A673 (cell line): ENCODE data around the gene IFNLR1. TPM values are rescaled to one million over a fixed set of nuclear protein-coding genes. Genes with fewer than 3 reads are reported as not detected.

Source experiments
- BruUV-seq: library from RNA; stranded (reverse); fragments of 400-500 nt; replicated peaks from 2 replicates; lab custom pipeline; 2021; lab: Mats Ljungman, UMichigan
- CTCF ChIA-PET: fragments of 300-600 bp; sonication (Branson Sonifier 250); formaldehyde crosslinking; loops from one replicate; lab custom pipeline; 2022; ENCODE audit warnings: antibody characterized with exemption; lab: Charles Lee
- POLR2A ChIA-PET: fragments of 300-600 bp; sonication (Branson Sonifier 250); formaldehyde crosslinking; loops from one replicate; lab custom pipeline; 2022; ENCODE audit warnings: antibody characterized with exemption; ENCODE audit not compliant: low non-redundant PET; lab: Charles Lee
- DNase-seq: peaks from one replicate; pipeline ENCODE4 v3.0.0-alpha.2; 2015; ENCODE audit warnings: low spot score
- H3K27ac ChIP-seq: fragments of 200-600 bp; sonication (generic); 2 replicates; pipeline ENCODE4 v1.5.1; 2016; ENCODE audit warnings: mixed run types, low read depth, mild to moderate bottlenecking, mixed read lengths, antibody characterized with exemption, low read length; ENCODE audit not compliant: poor library complexity, severe bottlenecking
- H3K27me3 ChIP-seq: fragments of 200-600 bp; sonication (generic); replicated peaks from 2 replicates; pipeline ENCODE4 v1.6.1; 2017; ENCODE audit warnings: mixed run types, low read depth, mild to moderate bottlenecking, mixed read lengths, antibody characterized with exemption, low read length; ENCODE audit not compliant: insufficient read depth, poor library complexity
- H3K36me3 ChIP-seq: fragments of 200-600 bp; sonication (generic); 2 replicates; pipeline ENCODE4 v1.6.1; 2016; ENCODE audit warnings: mixed run types, mild to moderate bottlenecking, mixed read lengths, antibody characterized with exemption, low read length; ENCODE audit not compliant: insufficient read depth, poor library complexity, severe bottlenecking
- H3K4me1 ChIP-seq: fragments of 200-600 bp; sonication (generic); 2 replicates; pipeline ENCODE4 v1.6.1; 2017; ENCODE audit warnings: mixed run types, mild to moderate bottlenecking, mixed read lengths, antibody characterized with exemption, low read length; ENCODE audit not compliant: insufficient read depth, poor library complexity, severe bottlenecking
- H3K4me3 ChIP-seq: fragments of 200-600 bp; sonication (generic); 2 replicates; pipeline ENCODE4 v1.5.1; 2016; ENCODE audit warnings: low read depth, mixed run types, mild to moderate bottlenecking, mixed read lengths, low read length; ENCODE audit not compliant: poor library complexity, severe bottlenecking
- H3K9me3 ChIP-seq: fragments of 200-600 bp; sonication (generic); 2 replicates; pipeline ENCODE4 v1.6.1; 2016; ENCODE audit warnings: mixed run types, low read depth, mild to moderate bottlenecking, mixed read lengths, antibody characterized with exemption, low read length; ENCODE audit not compliant: poor library complexity, severe bottlenecking
- EZH2 ChIP-seq: fragments of 200-600 bp; sonication (generic); IDR thresholded peaks from 2 replicates; pipeline ENCODE4 v1.6.1; 2017; ENCODE audit warnings: borderline replicate concordance, low read depth, mild to moderate bottlenecking, mixed read lengths, antibody characterized with exemption, low read length; ENCODE audit not compliant: poor library complexity, severe bottlenecking
- intact Hi-C: fragments of 100-400 bp; cut with micrococcal nuclease; formaldehyde crosslinking; loops from one replicate; pipeline ENCODE4 v1.10.0; 2022; ENCODE audit not compliant: unreplicated experiment
- total RNA-seq: library from RNA; stranded (reverse); gene quantifications from 2 replicates; pipeline ENCODE4 v1.2.3, GENCODE V29; 2021
- TF ChIP-seq, protein P1 (sequence below): fragments of 300-800, 200-600 bp; sonication (generic); conservative IDR thresholded peaks from 2 replicates; pipeline ENCODE4 v1.5.1; 2017; ENCODE audit warnings: low read depth, mild to moderate bottlenecking, antibody characterized with exemption, low read length, moderate library complexity, mixed read lengths

IFNLR1 gene
- total RNA-seq, 1 experiment from 2014 or later, result 2.0 TPM

GRCh38 chr1:24109686-24110475, 77.2 kb downstream of the IFNLR1 start:
- POLR2A ChIA-PET, result no interaction called here
- intact Hi-C loops, result no loop called here

DNA sequence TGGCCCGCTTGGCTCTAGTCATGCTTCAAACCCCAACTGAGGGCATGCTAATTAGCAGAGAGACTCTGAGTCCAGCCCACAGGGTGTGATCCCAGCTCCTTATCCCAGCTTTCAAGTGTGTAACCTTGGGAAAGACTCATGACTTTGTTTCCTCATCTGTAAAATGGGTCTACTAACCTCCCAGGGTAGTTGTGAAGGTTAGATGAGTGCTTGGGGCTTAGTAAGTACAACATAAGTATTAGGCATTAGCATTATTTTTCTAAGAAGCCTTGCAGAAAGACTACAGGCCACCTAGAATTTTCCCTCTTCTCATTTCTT, 78.0 kb downstream of the IFNLR1 start:
- Histone ChIP-seq H3K36me3 (no peaks in the 10 kb centered on the region), H3K27ac (no peak overlapping the region), H3K27me3 (no peaks in the 10 kb centered on the region), H3K9me3 (no peaks in the 10 kb centered on the region), H3K4me3 (no peak overlapping the region), H3K4me1 (no peaks in the 10 kb centered on the region)
- ChIA-PET POLR2A (no interaction called here), CTCF (no interaction called here)
- TF ChIP-seq EZH2, result no peak
- TF ChIP-seq, protein P1, sequence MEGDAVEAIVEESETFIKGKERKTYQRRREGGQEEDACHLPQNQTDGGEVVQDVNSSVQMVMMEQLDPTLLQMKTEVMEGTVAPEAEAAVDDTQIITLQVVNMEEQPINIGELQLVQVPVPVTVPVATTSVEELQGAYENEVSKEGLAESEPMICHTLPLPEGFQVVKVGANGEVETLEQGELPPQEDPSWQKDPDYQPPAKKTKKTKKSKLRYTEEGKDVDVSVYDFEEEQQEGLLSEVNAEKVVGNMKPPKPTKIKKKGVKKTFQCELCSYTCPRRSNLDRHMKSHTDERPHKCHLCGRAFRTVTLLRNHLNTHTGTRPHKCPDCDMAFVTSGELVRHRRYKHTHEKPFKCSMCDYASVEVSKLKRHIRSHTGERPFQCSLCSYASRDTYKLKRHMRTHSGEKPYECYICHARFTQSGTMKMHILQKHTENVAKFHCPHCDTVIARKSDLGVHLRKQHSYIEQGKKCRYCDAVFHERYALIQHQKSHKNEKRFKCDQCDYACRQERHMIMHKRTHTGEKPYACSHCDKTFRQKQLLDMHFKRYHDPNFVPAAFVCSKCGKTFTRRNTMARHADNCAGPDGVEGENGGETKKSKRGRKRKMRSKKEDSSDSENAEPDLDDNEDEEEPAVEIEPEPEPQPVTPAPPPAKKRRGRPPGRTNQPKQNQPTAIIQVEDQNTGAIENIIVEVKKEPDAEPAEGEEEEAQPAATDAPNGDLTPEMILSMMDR, result no peak
- no peak for DNase-seq
- intact Hi-C loops, result no loop called here
- no TSS peak for BruUV-seq

More at GRCh38 chr1:24109686-24110475, 77.2 kb downstream of the IFNLR1 start:
- no peak for DNase-seq
- TF ChIP-seq EZH2, result no peak
- TF ChIP-seq, protein P1, result no peak
- no peaks in the 10 kb centered on the region for H3K27me3 ChIP-seq
- no peaks in the 10 kb centered on the region for H3K9me3 ChIP-seq
- no peak overlapping the region for H3K4me3 ChIP-seq
- H3K36me3 ChIP-seq, result no peaks in the 10 kb centered on the region
- no peaks in the 10 kb centered on the region for H3K4me1 ChIP-seq
- no peak overlapping the region for H3K27ac ChIP-seq
- no TSS peak for BruUV-seq
- CTCF ChIA-PET, result no interaction called here

DNA sequence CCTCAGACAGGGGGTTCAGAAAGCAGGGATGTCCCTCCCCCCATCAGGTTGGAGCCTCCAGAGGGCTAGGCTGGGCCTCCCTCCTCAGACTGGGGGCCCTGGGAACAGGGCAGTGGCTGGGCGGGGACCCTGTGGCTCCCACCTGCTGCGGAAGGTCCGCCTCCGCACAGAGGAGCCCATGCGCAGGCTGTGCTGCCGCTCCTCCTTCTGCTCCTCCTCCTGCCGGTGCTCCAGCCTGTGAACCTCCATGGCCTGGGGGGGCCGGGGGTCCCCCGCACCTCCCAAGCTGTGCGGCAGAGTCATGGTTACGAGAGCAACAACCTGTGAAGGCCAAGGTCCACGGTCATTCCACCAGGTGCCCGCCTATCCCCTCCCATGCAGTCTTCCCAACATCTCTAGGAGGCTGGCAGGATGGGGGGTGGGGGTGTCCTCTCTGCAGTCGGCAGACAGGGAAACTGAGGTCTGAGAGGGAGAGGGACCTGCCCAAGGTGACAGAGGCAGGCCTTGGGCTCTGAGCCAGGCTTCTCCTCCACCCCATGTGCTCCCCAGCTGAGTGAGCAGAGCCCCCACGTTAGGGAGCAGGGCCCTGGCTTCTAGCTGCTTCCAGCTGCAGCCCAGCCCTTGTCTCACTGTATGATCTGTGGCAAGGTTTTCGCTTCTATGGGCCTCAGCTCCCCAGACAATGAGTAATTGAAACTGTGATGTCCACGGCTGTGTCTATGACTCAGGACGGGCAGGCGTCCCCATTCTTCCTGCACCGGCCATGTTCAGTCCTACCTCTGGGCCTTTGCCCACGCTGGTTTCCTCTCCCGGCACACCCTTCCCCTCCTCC, 78.5 kb downstream of the IFNLR1 start:
- no peaks in the 10 kb centered on the region for H3K27me3 ChIP-seq
- H3K4me3 ChIP-seq, result no peak overlapping the region
- intact Hi-C loops, result no loop called here
- BruUV-seq, result no TSS peak
- H3K9me3 ChIP-seq, result no peaks in the 10 kb centered on the region
- no peaks in the 10 kb centered on the region for H3K4me1 ChIP-seq
- H3K27ac ChIP-seq, result no peak overlapping the region
- no peak for TF ChIP-seq EZH2
- TF ChIP-seq, protein P1, result no peak
- no peaks in the 10 kb centered on the region for H3K36me3 ChIP-seq
- no peak for DNase-seq
- ChIA-PET CTCF (no interaction called here), POLR2A (no interaction called here)
